ENCODE results near the gene OSBPL1A. TPM values are rescaled to one million over a fixed set of nuclear protein-coding genes. Genes with fewer than 3 reads are reported as not detected.
"Not testable (repeated sequence)": the region's sequence is repeated elsewhere in the genome, so short reads cannot be mapped to it uniquely, and the experiment has no call there.

OSBPL1A gene
- polyA plus RNA-seq, 2 donors = 10.8 to 11.6 TPM

GRCh38 chr18:24176727-24177416 lies 220.8 kb downstream of the OSBPL1A start:
- WGBS, 2 donors = 60 to 74% methylated on average over 7 of the region's 7 CpGs

GRCh38 chr18:24173997-24174396 lies 223.6 kb downstream of the OSBPL1A start:
- Histone ChIP-seq H3K27me3 (ENCODE audit: control insufficient read depth in 1 of 2, insufficient read depth in 2 of 2, low read length in 2 of 2) (no peaks in the 10 kb centered on the region), H3K36me3 (ENCODE audit: control insufficient read depth in 2 of 2, insufficient read depth in 2 of 2, low read length in 1 of 2) (peaks cover 0 to 4% of the 10 kb centered on the region in 2 donors), H3K4me3 (ENCODE audit: low read depth in 1 of 2, low read length in 2 of 2) (no peak overlapping the region), H3K9me3 (ENCODE audit: control insufficient read depth in 2 of 2, insufficient read depth in 1 of 2, low read depth in 1 of 2, low read length in 1 of 2) (no peaks in the 10 kb centered on the region), H3K27ac (ENCODE audit: low read depth in 2 of 2, low read length in 1 of 2) (no peak overlapping the region), H3K4me1 (ENCODE audit: control insufficient read depth in 2 of 2, insufficient read depth in 2 of 2, low read length in 1 of 2) (no peaks in the 10 kb centered on the region)
- 78 to 79% methylated on average over 3 of the region's 3 CpGs for WGBS, 2 donors

More at GRCh38 chr18:24176727-24177416, 220.8 kb downstream of the OSBPL1A start:
- Histone ChIP-seq H3K4me3 (ENCODE audit: low read depth in 1 of 2, low read length in 2 of 2) (no peak overlapping the region), H3K36me3 (ENCODE audit: control insufficient read depth in 2 of 2, insufficient read depth in 2 of 2, low read length in 1 of 2) (peaks cover 0 to 5% of the 10 kb centered on the region in 2 donors), H3K27ac (ENCODE audit: low read depth in 2 of 2, low read length in 1 of 2) (no peak overlapping the region), H3K27me3 (ENCODE audit: control insufficient read depth in 1 of 2, insufficient read depth in 2 of 2, low read length in 2 of 2) (no peaks in the 10 kb centered on the region), H3K9me3 (ENCODE audit: control insufficient read depth in 2 of 2, insufficient read depth in 1 of 2, low read depth in 1 of 2, low read length in 1 of 2) (no peaks in the 10 kb centered on the region), H3K4me1 (ENCODE audit: control insufficient read depth in 2 of 2, insufficient read depth in 2 of 2, low read length in 1 of 2) (no peaks in the 10 kb centered on the region)

DNA sequence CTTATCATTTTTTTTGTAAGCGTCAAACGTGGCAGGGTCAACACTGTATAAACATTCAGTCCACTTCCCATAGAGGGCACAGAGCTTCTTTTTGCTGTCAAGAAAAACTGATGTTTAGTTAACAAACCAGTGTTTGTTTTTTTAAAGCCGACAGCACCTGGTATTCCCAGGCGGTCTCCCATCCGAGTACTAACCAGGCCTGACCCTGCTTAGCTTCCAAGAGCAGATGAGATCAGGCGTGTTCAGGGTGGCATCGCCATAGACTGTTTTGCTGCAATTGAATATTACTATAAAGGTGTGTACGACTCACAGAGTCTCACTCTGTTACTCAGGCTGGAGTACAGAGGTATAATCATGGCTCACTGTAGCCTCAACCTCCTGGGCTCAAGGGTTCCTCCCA lies 227.3 kb downstream of the OSBPL1A start:
- H3K27ac ChIP-seq (ENCODE audit: low read depth in 2 of 2, low read length in 1 of 2) = no peak overlapping the region
- H3K4me1 ChIP-seq (ENCODE audit: control insufficient read depth in 2 of 2, insufficient read depth in 2 of 2, low read length in 1 of 2) = no peaks in the 10 kb centered on the region
- peaks cover 4 to 5% of the 10 kb centered on the region in 2 donors for H3K36me3 ChIP-seq (ENCODE audit: control insufficient read depth in 2 of 2, insufficient read depth in 2 of 2, low read length in 1 of 2)
- no peaks in the 10 kb centered on the region for H3K9me3 ChIP-seq (ENCODE audit: control insufficient read depth in 2 of 2, insufficient read depth in 1 of 2, low read depth in 1 of 2, low read length in 1 of 2)
- WGBS, 2 donors = 67 to 81% methylated on average over 8 of the region's 8 CpGs
- no peak overlapping the region for H3K4me3 ChIP-seq (ENCODE audit: low read depth in 1 of 2, low read length in 2 of 2)
- H3K27me3 ChIP-seq (ENCODE audit: control insufficient read depth in 1 of 2, insufficient read depth in 2 of 2, low read length in 2 of 2) = no peaks in the 10 kb centered on the region

GRCh38 chr18:24168496-24168895 lies 229.1 kb downstream of the OSBPL1A start:
- Histone ChIP-seq H3K4me3 (ENCODE audit: low read depth in 1 of 2, low read length in 2 of 2) (no peak overlapping the region), H3K36me3 (ENCODE audit: control insufficient read depth in 2 of 2, insufficient read depth in 2 of 2, low read length in 1 of 2) (peaks cover 4 to 7% of the 10 kb centered on the region in 2 donors), H3K9me3 (ENCODE audit: control insufficient read depth in 2 of 2, insufficient read depth in 1 of 2, low read depth in 1 of 2, low read length in 1 of 2) (no peaks in the 10 kb centered on the region), H3K4me1 (ENCODE audit: control insufficient read depth in 2 of 2, insufficient read depth in 2 of 2, low read length in 1 of 2) (no peaks in the 10 kb centered on the region), H3K27me3 (ENCODE audit: control insufficient read depth in 1 of 2, insufficient read depth in 2 of 2, low read length in 2 of 2) (no peaks in the 10 kb centered on the region), H3K27ac (ENCODE audit: low read depth in 2 of 2, low read length in 1 of 2) (no peak overlapping the region)
- 90 to 91% methylated on average over 7 of the region's 7 CpGs for WGBS, 2 donors

GRCh38 chr18:24161304-24161703 lies 236.3 kb downstream of the OSBPL1A start:
- H3K36me3 ChIP-seq (ENCODE audit: control insufficient read depth in 2 of 2, insufficient read depth in 2 of 2, low read length in 1 of 2) = peaks cover 0 to 10% of the 10 kb centered on the region in 2 donors
- H3K9me3 ChIP-seq (ENCODE audit: control insufficient read depth in 2 of 2, insufficient read depth in 1 of 2, low read depth in 1 of 2, low read length in 1 of 2) = no peaks in the 10 kb centered on the region
- no peaks in the 10 kb centered on the region for H3K27me3 ChIP-seq (ENCODE audit: control insufficient read depth in 1 of 2, insufficient read depth in 2 of 2, low read length in 2 of 2)
- H3K4me1 ChIP-seq (ENCODE audit: control insufficient read depth in 2 of 2, insufficient read depth in 2 of 2, low read length in 1 of 2) = no peaks in the 10 kb centered on the region
- no peak overlapping the region for H3K27ac ChIP-seq (ENCODE audit: low read depth in 2 of 2, low read length in 1 of 2)
- 73 to 77% methylated on average over 2 of the region's 2 CpGs for WGBS, 2 donors
- H3K4me3 ChIP-seq (ENCODE audit: low read depth in 1 of 2, low read length in 2 of 2) = no peak overlapping the region

GRCh38 chr18:24160086-24160485 lies 237.5 kb downstream of the OSBPL1A start:
- no peaks in the 10 kb centered on the region for H3K9me3 ChIP-seq (ENCODE audit: control insufficient read depth in 2 of 2, insufficient read depth in 1 of 2, low read depth in 1 of 2, low read length in 1 of 2)
- no peaks in the 10 kb centered on the region for H3K27me3 ChIP-seq (ENCODE audit: control insufficient read depth in 1 of 2, insufficient read depth in 2 of 2, low read length in 2 of 2)
- H3K36me3 ChIP-seq (ENCODE audit: control insufficient read depth in 2 of 2, insufficient read depth in 2 of 2, low read length in 1 of 2) = peaks cover 3 to 14% of the 10 kb centered on the region in 2 donors
- WGBS, 2 donors = 88 to 91% methylated on average over 5 of the region's 5 CpGs
- H3K27ac ChIP-seq (ENCODE audit: low read depth in 2 of 2, low read length in 1 of 2) = no peak overlapping the region
- H3K4me1 ChIP-seq (ENCODE audit: control insufficient read depth in 2 of 2, insufficient read depth in 2 of 2, low read length in 1 of 2) = no peaks in the 10 kb centered on the region
- H3K4me3 ChIP-seq (ENCODE audit: low read depth in 1 of 2, low read length in 2 of 2) = no peak overlapping the region

DNA sequence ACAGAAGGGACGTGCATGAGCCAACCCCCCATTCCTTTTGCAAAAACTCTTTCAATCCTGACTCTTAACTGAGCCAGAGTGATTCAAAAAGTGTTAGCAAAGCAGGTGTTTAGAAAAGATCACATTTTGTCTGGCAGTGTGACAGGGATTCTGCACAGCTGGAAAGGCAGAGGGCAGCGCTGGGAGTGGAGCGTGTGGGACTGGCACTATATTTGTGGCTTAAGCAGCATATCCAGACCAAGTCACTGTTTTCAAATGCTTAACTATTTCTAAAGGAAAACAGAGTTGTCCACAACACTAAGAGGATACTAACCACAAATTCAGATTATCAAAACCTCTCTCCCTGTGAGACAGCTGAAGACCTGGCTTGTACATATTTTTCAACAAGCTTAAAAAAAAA lies 239.8 kb downstream of the OSBPL1A start:
- Histone ChIP-seq H3K36me3 (ENCODE audit: control insufficient read depth in 2 of 2, insufficient read depth in 2 of 2, low read length in 1 of 2) (peaks cover 3 to 10% of the 10 kb centered on the region in 2 donors), H3K4me1 (ENCODE audit: control insufficient read depth in 2 of 2, insufficient read depth in 2 of 2, low read length in 1 of 2) (no peaks in the 10 kb centered on the region), H3K9me3 (ENCODE audit: control insufficient read depth in 2 of 2, insufficient read depth in 1 of 2, low read depth in 1 of 2, low read length in 1 of 2) (no peaks in the 10 kb centered on the region), H3K4me3 (ENCODE audit: low read depth in 1 of 2, low read length in 2 of 2) (no peak overlapping the region), H3K27ac (ENCODE audit: low read depth in 2 of 2, low read length in 1 of 2) (no peak overlapping the region), H3K27me3 (ENCODE audit: control insufficient read depth in 1 of 2, insufficient read depth in 2 of 2, low read length in 2 of 2) (no peaks in the 10 kb centered on the region)
- WGBS, 2 donors = 93 to 96% methylated on average over 3 of the region's 3 CpGs

GRCh38 chr18:24153397-24153796 lies 244.2 kb downstream of the OSBPL1A start:
- H3K36me3 ChIP-seq (ENCODE audit: control insufficient read depth in 2 of 2, insufficient read depth in 2 of 2, low read length in 1 of 2) = peaks cover 3 to 7% of the 10 kb centered on the region in 2 donors
- H3K27ac ChIP-seq (ENCODE audit: low read depth in 2 of 2, low read length in 1 of 2) = no peak overlapping the region
- no peak overlapping the region for H3K4me3 ChIP-seq (ENCODE audit: low read depth in 1 of 2, low read length in 2 of 2)
- no peaks in the 10 kb centered on the region for H3K4me1 ChIP-seq (ENCODE audit: control insufficient read depth in 2 of 2, insufficient read depth in 2 of 2, low read length in 1 of 2)
- no peaks in the 10 kb centered on the region for H3K9me3 ChIP-seq (ENCODE audit: control insufficient read depth in 2 of 2, insufficient read depth in 1 of 2, low read depth in 1 of 2, low read length in 1 of 2)
- WGBS, 2 donors = 92 to 93% methylated on average over 3 of the region's 3 CpGs
- H3K27me3 ChIP-seq (ENCODE audit: control insufficient read depth in 1 of 2, insufficient read depth in 2 of 2, low read length in 2 of 2) = no peaks in the 10 kb centered on the region

- H3K9me3 ChIP-seq (ENCODE audit: control insufficient read depth in 2 of 2, insufficient read depth in 1 of 2, low read depth in 1 of 2, low read length in 1 of 2); H3K4me1 ChIP-seq (ENCODE audit: control insufficient read depth in 2 of 2, insufficient read depth in 2 of 2, low read length in 1 of 2); H3K36me3 ChIP-seq (ENCODE audit: control insufficient read depth in 2 of 2, insufficient read depth in 2 of 2, low read length in 1 of 2); H3K27ac ChIP-seq (ENCODE audit: low read depth in 2 of 2, low read length in 1 of 2); H3K27me3 ChIP-seq (ENCODE audit: control insufficient read depth in 1 of 2, insufficient read depth in 2 of 2, low read length in 2 of 2); H3K4me3 ChIP-seq (ENCODE audit: low read depth in 1 of 2, low read length in 2 of 2): not testable (repeated sequence)
- WGBS, 2 donors = 94 to 97% methylated on average over 19 to 28 of the region's 28 CpGs
Measured at GRCh38 chr18:24149591-24149990, 248.0 kb downstream of the OSBPL1A start.

GRCh38 chr18:24142376-24142775 lies 255.2 kb downstream of the OSBPL1A start:
- H3K36me3 ChIP-seq (ENCODE audit: control insufficient read depth in 2 of 2, insufficient read depth in 2 of 2, low read length in 1 of 2) = no peaks in the 10 kb centered on the region
- no peak overlapping the region for H3K27ac ChIP-seq (ENCODE audit: low read depth in 2 of 2, low read length in 1 of 2)
- peaks cover 0 to 2% of the 10 kb centered on the region in 2 donors for H3K4me1 ChIP-seq (ENCODE audit: control insufficient read depth in 2 of 2, insufficient read depth in 2 of 2, low read length in 1 of 2)
- H3K27me3 ChIP-seq (ENCODE audit: control insufficient read depth in 1 of 2, insufficient read depth in 2 of 2, low read length in 2 of 2) = no peaks in the 10 kb centered on the region
- no peak overlapping the region for H3K4me3 ChIP-seq (ENCODE audit: low read depth in 1 of 2, low read length in 2 of 2)
- no peaks in the 10 kb centered on the region for H3K9me3 ChIP-seq (ENCODE audit: control insufficient read depth in 2 of 2, insufficient read depth in 1 of 2, low read depth in 1 of 2, low read length in 1 of 2)

All from esophagus (tissue), 2 donors.